HUES6 (cell line): Measurements from ENCODE around the gene SPATA45.
"Not testable (repeated sequence)": the region's sequence is repeated elsewhere in the genome, so short reads cannot be mapped to it uniquely, and the experiment has no call there.

Experiments used
- H3K27ac ChIP-seq: 2 replicates; pipeline ENCODE4 v1.7.0; 2013; ENCODE audit warnings: low read depth, mild to moderate bottlenecking, low read length, inconsistent platforms
- H3K27me3 ChIP-seq: 2 replicates; pipeline ENCODE4 v1.6.1; 2013; ENCODE audit warnings: low read length; ENCODE audit not compliant: control insufficient read depth, insufficient read depth
- H3K36me3 ChIP-seq: 2 replicates; pipeline ENCODE4 v1.6.1; 2013; ENCODE audit warnings: low read length; ENCODE audit not compliant: control insufficient read depth, insufficient read depth
- H3K4me1 ChIP-seq: 2 replicates; pipeline ENCODE4 v1.6.1; 2013; ENCODE audit warnings: low read length; ENCODE audit not compliant: control insufficient read depth, insufficient read depth
- H3K4me3 ChIP-seq: 2 replicates; pipeline ENCODE4 v1.5.1; 2013; ENCODE audit warnings: low read depth, low read length
- H3K9ac ChIP-seq: one replicate; pipeline ENCODE4 v1.6.1; 2013; ENCODE audit warnings: mild to moderate bottlenecking, low read length
- H3K9me3 ChIP-seq: 2 replicates; pipeline ENCODE4 v1.6.1; 2013; ENCODE audit warnings: low read depth, low read length; ENCODE audit not compliant: control insufficient read depth, insufficient read depth

Gene SPATA45

DNA sequence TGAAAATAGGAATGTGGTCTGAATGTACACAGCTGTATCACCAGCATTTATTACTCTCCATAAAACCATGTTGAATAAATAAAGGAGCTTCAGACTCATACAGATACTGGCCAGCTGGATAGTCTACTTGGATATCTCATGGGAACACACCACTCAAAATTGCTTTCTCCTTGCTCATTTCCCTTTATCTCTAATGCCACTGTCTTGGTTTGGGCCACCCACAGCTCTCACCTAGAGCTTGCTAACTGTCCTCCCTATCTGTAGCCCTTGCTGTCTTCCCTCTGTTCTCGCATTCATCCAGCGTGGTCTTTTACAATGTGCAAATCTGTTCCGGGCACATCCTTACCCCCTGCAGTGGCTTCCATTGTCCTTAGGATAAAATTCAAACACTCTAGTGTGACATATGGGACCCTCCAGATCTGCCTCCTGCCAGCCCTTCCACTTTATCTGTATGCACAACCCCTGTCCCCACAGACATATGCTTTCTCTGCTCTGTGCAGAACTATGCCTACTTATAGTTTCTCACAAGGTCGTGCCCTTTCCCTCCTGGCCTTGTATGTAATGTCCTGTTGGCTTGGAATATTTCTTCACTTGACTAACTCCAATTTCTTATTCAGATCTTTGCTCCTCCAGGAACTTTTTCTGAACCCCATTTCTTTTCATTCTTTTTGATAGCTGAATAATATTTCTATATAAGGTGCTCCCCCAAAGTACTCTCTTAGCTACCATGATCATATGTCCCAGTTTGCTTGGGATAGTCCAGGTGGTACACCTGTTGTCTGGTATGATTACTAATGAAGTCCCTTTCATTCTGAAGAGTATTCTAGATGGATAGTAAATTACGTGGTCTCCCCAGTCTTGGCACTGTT, 13.5 kb upstream of the SPATA45 start:
- Histone ChIP-seq H3K36me3 (peaks cover 61% of the 10 kb centered on the region), H3K27me3 (no peaks in the 10 kb centered on the region), H3K4me3 (peak overlapping the region; percentile 99), H3K27ac (no peak overlapping the region), H3K4me1 (peaks cover 7% of the 10 kb centered on the region; the same call in 1 of the 2 replicates), H3K9me3 (peaks cover 6% of the 10 kb centered on the region; the same call in 1 of the 2 replicates), H3K9ac (peak overlapping the region; percentile 29)

DNA sequence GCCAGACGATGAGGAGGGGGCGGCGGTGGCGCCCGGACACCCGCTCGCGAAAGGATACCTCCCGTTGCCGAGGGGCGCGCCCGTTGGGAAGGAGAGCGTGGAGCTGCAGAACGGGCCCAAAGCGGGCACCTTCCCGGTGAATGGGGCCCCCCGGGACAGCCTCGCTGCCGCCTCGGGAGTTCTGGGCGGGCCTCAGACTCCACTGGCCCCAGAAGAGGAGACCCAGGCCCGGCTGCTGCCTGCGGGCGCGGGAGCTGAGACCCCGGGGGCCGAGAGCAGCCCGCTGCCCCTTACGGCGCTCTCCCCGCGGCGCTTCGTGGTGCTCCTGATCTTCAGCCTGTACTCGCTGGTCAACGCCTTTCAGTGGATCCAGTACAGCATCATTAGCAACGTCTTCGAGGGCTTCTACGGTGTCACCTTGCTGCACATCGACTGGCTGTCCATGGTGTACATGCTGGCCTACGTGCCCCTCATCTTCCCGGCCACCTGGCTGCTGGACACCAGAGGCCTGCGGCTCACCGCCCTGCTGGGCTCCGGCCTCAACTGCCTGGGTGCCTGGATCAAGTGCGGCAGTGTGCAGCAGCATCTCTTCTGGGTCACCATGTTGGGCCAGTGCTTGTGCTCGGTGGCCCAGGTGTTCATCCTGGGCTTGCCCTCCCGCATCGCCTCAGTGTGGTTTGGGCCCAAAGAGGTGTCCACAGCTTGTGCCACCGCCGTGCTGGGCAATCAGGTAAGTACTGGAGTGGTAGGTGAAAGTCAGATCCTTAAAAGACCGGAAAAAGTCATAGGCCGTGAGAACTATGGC, 11.2 kb upstream of the SPATA45 start:
- H3K36me3 ChIP-seq = peaks cover 48% of the 10 kb centered on the region

DNA sequence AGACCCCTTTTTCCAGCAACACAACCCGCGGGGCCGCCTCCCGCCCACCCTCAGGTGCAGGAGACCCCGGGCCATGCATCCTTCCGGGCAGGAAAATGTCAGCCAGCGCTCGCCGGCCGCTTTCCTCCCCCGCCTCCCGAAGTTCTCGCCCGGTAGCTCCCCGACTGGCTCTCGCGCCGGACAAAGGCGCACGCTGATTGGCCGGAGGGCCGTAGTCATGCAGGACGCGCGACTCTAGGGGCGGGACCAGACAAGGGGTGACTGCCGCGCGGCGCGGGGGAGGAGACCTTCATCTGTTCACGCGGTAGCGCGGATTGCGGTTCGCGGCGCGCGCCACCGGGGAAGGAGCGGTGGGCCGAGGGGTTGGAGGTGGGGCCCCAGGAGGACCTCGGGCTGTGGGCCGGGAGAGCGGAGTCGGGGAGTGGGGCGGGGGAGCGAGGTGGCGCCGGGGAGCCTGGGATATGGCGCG, 10.6 kb upstream of the SPATA45 start, which contains the start of gene FLVCR1:
TSS of gene FLVCR1 (plus strand) at position 284 of the 469 bp plus-strand sequence. CDS start at position 462, 178 bp downstream.
- Histone ChIP-seq H3K4me3 (peak within 1 kb of the TSS; percentile 99), H3K36me3 (peaks cover 45% of the 10 kb centered on the region), H3K9ac (peak within 1 kb of the TSS; percentile 91), H3K4me1 (peaks cover 11% of the 10 kb centered on the region), H3K27me3 (no peaks in the 10 kb centered on the region), H3K9me3 (peaks cover 6% of the 10 kb centered on the region; the same call in 1 of the 2 replicates), H3K27ac (peak within 1 kb of the TSS; percentile 94)

More for the DNA sequence above, 11.2 kb upstream of the SPATA45 start:
- Histone ChIP-seq H3K9ac (peak overlapping the region; percentile 91), H3K27ac (peak overlapping the region; percentile 94), H3K27me3 (no peaks in the 10 kb centered on the region), H3K4me1 (peaks cover 11% of the 10 kb centered on the region), H3K9me3 (peaks cover 6% of the 10 kb centered on the region; the same call in 1 of the 2 replicates), H3K4me3 (peak overlapping the region; percentile 99)

- no peaks in the 10 kb centered on the region for H3K27me3 ChIP-seq
- peaks cover 11% of the 10 kb centered on the region for H3K4me1 ChIP-seq
- H3K4me3 ChIP-seq = peak overlapping the region; percentile 99
- H3K9ac ChIP-seq = peak overlapping the region; percentile 78
- peaks cover 33% of the 10 kb centered on the region for H3K36me3 ChIP-seq
- no peaks in the 10 kb centered on the region; the same call in 1 of the 2 replicates for H3K9me3 ChIP-seq
- no peak overlapping the region; the same call in 1 of the 2 replicates for H3K27ac ChIP-seq
Measured at GRCh38 chr1:212856755-212857154, 9.3 kb upstream of the SPATA45 start.

- H3K4me1 ChIP-seq = peaks cover 11% of the 10 kb centered on the region
- H3K4me3 ChIP-seq = no peak overlapping the region
- H3K9ac ChIP-seq = no peak overlapping the region
- H3K27ac ChIP-seq = no peak overlapping the region
- peaks cover 10% of the 10 kb centered on the region for H3K36me3 ChIP-seq
- H3K27me3 ChIP-seq = no peaks in the 10 kb centered on the region
- peaks cover 4% of the 10 kb centered on the region; the same call in 1 of the 2 replicates for H3K9me3 ChIP-seq
Measured at GRCh38 chr1:212853658-212854057, 6.2 kb upstream of the SPATA45 start.

GRCh38 chr1:212852105-212852688, 4.7 kb upstream of the SPATA45 start:
- peaks cover 9% of the 10 kb centered on the region; the same call in 1 of the 2 replicates for H3K9me3 ChIP-seq
- peaks cover 11% of the 10 kb centered on the region for H3K4me1 ChIP-seq
- no peaks in the 10 kb centered on the region for H3K27me3 ChIP-seq
- H3K27ac ChIP-seq = no peak overlapping the region
- no peak overlapping the region for H3K4me3 ChIP-seq
- no peak overlapping the region for H3K9ac ChIP-seq
- peaks cover 9% of the 10 kb centered on the region; the same call in 1 of the 2 replicates for H3K36me3 ChIP-seq

DNA sequence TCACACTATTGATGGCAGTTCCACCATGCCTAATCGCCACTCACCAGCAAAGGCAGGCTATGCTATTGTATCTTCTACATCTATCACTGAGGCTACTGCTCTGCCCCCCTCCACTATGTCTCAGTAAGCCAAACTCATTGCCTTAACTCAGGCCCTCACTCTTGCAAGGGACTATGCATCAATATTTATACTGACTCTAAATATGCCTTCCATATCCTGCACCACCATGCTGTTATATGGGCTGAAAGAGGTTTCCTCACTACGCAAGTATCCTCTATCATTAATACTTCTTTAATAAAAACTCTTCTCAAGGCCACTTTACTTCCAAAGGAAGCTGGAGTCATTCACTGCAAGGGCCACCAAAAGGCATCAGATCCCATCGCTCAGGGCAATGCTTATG, 2.9 kb downstream of the SPATA45 start:
- H3K27ac ChIP-seq, H3K27me3 ChIP-seq, H3K4me1 ChIP-seq, H3K36me3 ChIP-seq, H3K4me3 ChIP-seq, H3K9ac ChIP-seq: not testable (repeated sequence)
- peaks cover 15% of the 10 kb centered on the region; the same call in 1 of the 2 replicates for H3K9me3 ChIP-seq

- no peaks in the 10 kb centered on the region for H3K4me1 ChIP-seq
- H3K36me3 ChIP-seq = no peaks in the 10 kb centered on the region
- no peak overlapping the region for H3K27ac ChIP-seq
- no peaks in the 10 kb centered on the region for H3K27me3 ChIP-seq
- 0 out of 2 replicates have a peak, but pooled peaks cover 2% of the 10 kb centered on the region for H3K9me3 ChIP-seq
- no peak overlapping the region for H3K4me3 ChIP-seq
- no peak overlapping the region for H3K9ac ChIP-seq
Measured at GRCh38 chr1:212838145-212838544, 9.3 kb downstream of the SPATA45 start.

DNA sequence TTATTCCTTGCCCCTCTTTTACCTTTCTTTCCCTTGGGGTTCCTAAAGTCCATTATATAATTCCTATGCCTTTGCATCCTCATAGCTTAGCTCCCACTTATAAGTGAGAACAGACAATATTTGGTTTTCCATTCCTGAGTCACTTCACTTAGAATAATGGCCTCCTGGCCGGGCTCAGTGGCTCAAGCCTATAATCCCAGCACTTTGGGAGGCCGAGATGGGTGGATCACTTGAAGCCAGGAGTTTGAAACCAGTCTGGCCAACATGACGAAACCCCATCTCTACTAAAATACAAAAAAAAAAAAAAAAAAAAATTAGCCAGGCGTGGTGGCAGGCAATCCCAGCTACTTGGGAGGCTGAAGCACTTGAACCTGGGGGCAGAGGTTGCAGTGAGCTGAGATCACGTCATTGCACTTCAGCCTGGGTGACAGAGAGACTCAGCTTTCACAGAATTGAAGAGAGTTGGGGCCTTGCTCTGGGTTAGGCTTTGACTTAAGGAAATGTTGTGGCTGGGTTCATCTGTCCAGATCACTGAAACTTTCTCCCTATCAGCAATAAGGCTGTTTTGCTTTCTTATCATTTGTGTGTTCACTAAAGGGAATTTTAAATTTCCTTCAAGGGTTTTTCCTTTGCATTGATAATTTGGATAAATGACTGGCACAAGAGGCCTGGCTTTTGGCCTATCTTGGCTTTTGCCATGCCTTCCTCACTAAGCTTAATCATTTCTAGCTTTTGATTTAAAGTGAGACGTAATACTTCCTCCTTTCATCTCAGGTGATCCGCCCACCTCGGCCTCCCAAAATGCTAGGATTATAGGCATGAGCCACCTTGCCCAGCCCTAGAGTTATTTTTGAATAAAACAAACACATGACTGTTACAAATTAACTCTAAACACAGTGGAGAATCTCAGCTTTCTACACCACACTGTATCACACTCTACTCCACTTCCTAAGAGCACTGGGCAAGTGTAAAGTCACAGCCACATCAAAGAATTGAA, 13.9 kb downstream of the SPATA45 start:
- H3K36me3 ChIP-seq, H3K27ac ChIP-seq, H3K4me1 ChIP-seq, H3K9me3 ChIP-seq, H3K4me3 ChIP-seq, H3K9ac ChIP-seq, H3K27me3 ChIP-seq: not testable (repeated sequence)

DNA sequence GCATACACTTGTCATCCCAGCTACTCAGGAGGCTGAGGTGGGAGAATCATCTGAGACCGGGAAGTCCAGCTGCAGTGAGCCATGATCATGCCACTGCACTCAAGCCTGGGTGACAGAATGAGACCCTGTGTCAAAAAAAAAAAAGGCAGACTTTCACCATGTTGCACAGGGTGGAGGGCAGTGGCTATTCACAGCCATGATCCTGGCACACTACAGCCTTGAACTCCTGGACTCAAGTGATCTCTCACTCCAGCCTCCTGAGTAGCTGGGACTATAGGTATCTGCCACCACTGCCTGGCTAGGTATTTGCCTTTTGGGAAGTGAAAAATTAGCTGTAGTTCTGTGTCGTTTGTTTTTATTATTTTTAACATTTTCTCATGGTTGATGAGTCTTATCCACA, 19.1 kb downstream of the SPATA45 start:
- Histone ChIP-seq H3K4me1 (no peaks in the 10 kb centered on the region), H3K4me3 (no peak overlapping the region), H3K27ac (no peak overlapping the region), H3K9me3 (peaks cover 34% of the 10 kb centered on the region), H3K27me3 (no peaks in the 10 kb centered on the region), H3K9ac (no peak overlapping the region), H3K36me3 (peaks cover 3% of the 10 kb centered on the region; the same call in 1 of the 2 replicates)
